ENCODE data around the gene TRRAP. TPM values are rescaled to one million over a fixed set of nuclear protein-coding genes. Genes with fewer than 3 reads are reported as not detected.

Gene TRRAP
- total and polyA plus RNA-seq, 2 of the 8 experiments (the other 6 are each of a cell fraction or from before 2014, with no cell fraction given), result 21.7 to 48.6 TPM

DNA sequence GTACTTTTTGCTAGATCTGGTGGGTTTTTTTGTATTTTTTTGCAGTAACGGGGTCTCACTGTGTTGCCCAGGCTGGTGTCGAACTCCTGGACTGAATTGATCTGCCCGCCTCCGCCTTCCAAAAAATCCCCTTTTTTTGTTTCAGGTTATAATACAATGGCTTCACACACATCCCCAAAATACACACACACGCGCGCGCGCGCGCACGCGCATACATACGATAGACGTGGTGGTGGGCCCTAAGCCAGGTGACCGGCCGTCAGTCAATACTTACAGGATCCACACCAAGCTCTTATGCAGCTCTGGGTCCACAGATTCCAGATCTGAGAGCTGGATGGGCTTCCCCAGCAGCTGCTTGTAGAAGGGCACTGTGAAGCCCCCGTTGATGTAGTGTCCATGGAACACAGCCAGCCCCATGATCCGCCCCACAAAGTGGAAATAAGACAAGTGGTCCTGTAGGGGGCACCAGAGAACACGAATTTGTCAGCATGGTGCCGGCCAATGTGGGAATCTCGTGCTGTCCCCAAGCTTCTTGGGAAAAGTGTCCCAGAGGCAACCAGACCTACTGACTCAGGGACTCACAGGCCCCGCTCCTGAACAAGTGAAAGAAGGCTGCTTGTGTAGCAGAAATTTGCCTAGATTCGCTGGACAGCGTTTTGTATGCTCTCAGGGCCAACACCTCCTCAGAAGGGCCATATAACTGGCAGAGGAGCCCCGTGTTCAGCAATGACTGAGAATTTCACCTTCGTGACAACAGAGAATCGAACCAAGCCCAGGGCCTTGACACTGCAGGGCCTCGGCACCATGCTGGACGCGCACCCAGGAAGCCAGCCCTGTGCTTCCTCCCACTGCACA lies 162.0 kb downstream of the TRRAP start:
- POLR2A ChIA-PET (ENCODE audit: partially characterized antibody), result interaction anchor here (0.7 kb wide), 1 partner anchor 11 kb away, joined by 3 read pairs; no protein-coding TSS in a partner anchor
- H3K9ac ChIP-seq (replicated peaks in 1 of 4; ENCODE audit: extremely low read depth in 1 of 4, low read depth in 3 of 4, low read length in 3 of 4), result no peak overlapping the region
- TF ChIP-seq RAD21 (IDR thresholded peaks at IDR 0.05 in 1 of 2, conservative IDR thresholded peaks at IDR 0.05 in 1 of 2; ENCODE audit: low read depth in 2 of 2, low read length in 2 of 2) (peak; percentile 85 to 92), SAP30 (IDR thresholded peaks at IDR 0.05; ENCODE audit: insufficient read depth, insufficient replicate concordance, low read length) (no peak), CREB1 (IDR thresholded peaks at IDR 0.05) (0 out of 2 replicates have a peak, but pooled peaks have one; percentile 23), CEBPB (IDR thresholded peaks at IDR 0.05; ENCODE audit: low read depth, low read length) (no peak)
- TF ChIP-seq, protein P1, sequence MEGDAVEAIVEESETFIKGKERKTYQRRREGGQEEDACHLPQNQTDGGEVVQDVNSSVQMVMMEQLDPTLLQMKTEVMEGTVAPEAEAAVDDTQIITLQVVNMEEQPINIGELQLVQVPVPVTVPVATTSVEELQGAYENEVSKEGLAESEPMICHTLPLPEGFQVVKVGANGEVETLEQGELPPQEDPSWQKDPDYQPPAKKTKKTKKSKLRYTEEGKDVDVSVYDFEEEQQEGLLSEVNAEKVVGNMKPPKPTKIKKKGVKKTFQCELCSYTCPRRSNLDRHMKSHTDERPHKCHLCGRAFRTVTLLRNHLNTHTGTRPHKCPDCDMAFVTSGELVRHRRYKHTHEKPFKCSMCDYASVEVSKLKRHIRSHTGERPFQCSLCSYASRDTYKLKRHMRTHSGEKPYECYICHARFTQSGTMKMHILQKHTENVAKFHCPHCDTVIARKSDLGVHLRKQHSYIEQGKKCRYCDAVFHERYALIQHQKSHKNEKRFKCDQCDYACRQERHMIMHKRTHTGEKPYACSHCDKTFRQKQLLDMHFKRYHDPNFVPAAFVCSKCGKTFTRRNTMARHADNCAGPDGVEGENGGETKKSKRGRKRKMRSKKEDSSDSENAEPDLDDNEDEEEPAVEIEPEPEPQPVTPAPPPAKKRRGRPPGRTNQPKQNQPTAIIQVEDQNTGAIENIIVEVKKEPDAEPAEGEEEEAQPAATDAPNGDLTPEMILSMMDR (IDR thresholded peaks at IDR 0.05; ENCODE audit: control extremely low read depth in 1 of 3, insufficient read depth in 1 of 3, low read depth in 1 of 3, low read length in 3 of 3), result peak; percentile 79 to 84 (median 79)

More for the DNA sequence above, 162.0 kb downstream of the TRRAP start:
- H4K5ac ChIP-seq (ENCODE audit: insufficient read length, low read depth, low read length), result no peak overlapping the region
- H3K27ac ChIP-seq (ENCODE audit: low read depth, low read length), result no peak overlapping the region
- no peaks in the 10 kb centered on the region for H3K27me3 ChIP-seq (replicated peaks in 1 of 4; ENCODE audit: control insufficient read depth in 3 of 4, extremely low read depth in 1 of 4, insufficient read depth in 3 of 4, low read length in 3 of 4)
- peaks cover 5 to 6% of the 10 kb centered on the region in 2 experiments for H4K20me1 ChIP-seq (replicated peaks in 1 of 2; ENCODE audit: control insufficient read depth in 1 of 2, insufficient read depth in 2 of 2, low read length in 2 of 2)
- peaks cover 19 to 52% (median 41%) of the 10 kb centered on the region in 4 experiments for H3K36me3 ChIP-seq (ENCODE audit: control insufficient read depth in 2 of 4, insufficient read depth in 4 of 4, low read length in 3 of 4)
- H3K18ac ChIP-seq (ENCODE audit: extremely low read depth, low read length), result no peak overlapping the region
- H3K79me2 ChIP-seq (ENCODE audit: control insufficient read depth in 1 of 2, insufficient read depth in 2 of 2, low read length in 2 of 2), result no peaks in the 10 kb centered on the region
- no peak overlapping the region for H3K4me3 ChIP-seq (ENCODE audit: extremely low read depth in 1 of 4, insufficient read depth in 2 of 4, low read depth in 3 of 4, low read length in 4 of 4)
- no peak overlapping the region for H2BK12ac ChIP-seq (ENCODE audit: low read depth, low read length)
- H3K4me2 ChIP-seq (ENCODE audit: insufficient read depth in 1 of 2, low read depth in 2 of 2, low read length in 2 of 2), result no peak overlapping the region
- no peak overlapping the region for H2BK20ac ChIP-seq (ENCODE audit: low read length)
- H2BK120ac ChIP-seq (replicated peaks; ENCODE audit: low read depth, low read length), result no peak overlapping the region
- no peaks in the 10 kb centered on the region for H3K4me1 ChIP-seq (replicated peaks in 1 of 4; ENCODE audit: control insufficient read depth in 3 of 4, insufficient read depth in 4 of 4, low read length in 3 of 4)
- H4K91ac ChIP-seq (replicated peaks; ENCODE audit: insufficient read length, low read length), result no peak overlapping the region
- H3K14ac ChIP-seq (ENCODE audit: insufficient read length), result no peak overlapping the region
- H2AK5ac ChIP-seq (ENCODE audit: low read depth, low read length), result no peak overlapping the region
- H2BK15ac ChIP-seq (ENCODE audit: low read length), result no peak overlapping the region
- H3K4ac ChIP-seq (replicated peaks; ENCODE audit: insufficient read length, low read depth, low read length), result no peak overlapping the region
- CTCF ChIA-PET (ENCODE audit: partially characterized antibody), result interaction anchor here (0.5 to 6.2 kb wide), 23 partner anchors 10 to 305 kb away, joined by 3 to 87 read pairs (median 4); no protein-coding TSS in a partner anchor
- H3K56ac ChIP-seq (replicated peaks; ENCODE audit: insufficient read length, low read depth, low read length), result no peak overlapping the region
- WGBS, 2 experiments (ENCODE audit: extremely low coverage in 1 of 2, insufficient coverage in 1 of 2, insufficient read length in 1 of 2, insufficient replicate concordance in 2 of 2, low coverage in 1 of 2, low lambda C conversion rate in 2 of 2, missing lambda C conversion rate in 1 of 2), result 85% methylated on average over 28 of the region's 31 CpGs; no CpG with 5 or more reads in 1 of the 2 experiments
- H3K79me1 ChIP-seq (ENCODE audit: low read depth, low read length), result no peaks in the 10 kb centered on the region
- H4K8ac ChIP-seq (ENCODE audit: extremely low read depth, insufficient read depth, low read length), result peak overlapping the region; percentile 53
- no peaks in the 10 kb centered on the region for H3K9me3 ChIP-seq (ENCODE audit: insufficient read depth in 2 of 2, low read depth in 1 of 2, low read length in 1 of 2)
- no peaks in the 10 kb centered on the region for H3K23me2 ChIP-seq (ENCODE audit: low read depth, low read length)
- H3K23ac ChIP-seq (ENCODE audit: insufficient read length), result no peak overlapping the region
- peak; percentile 28 for FAIRE-seq
- DNase-seq (ENCODE audit: low read depth in 1 of 2, low spot score in 2 of 2), result peak; percentile 62 to 86
- H2AFZ ChIP-seq (ENCODE audit: low read length), result no peak overlapping the region
- H2BK5ac ChIP-seq (ENCODE audit: low read depth, low read length), result no peak overlapping the region

All from H1 (cell line).